Mesenchymal stem cell (in vitro differentiated cells and primary cell): ENCODE measurements around the gene ELK1.

ENCODE experiments used
- DNase-seq: peaks from one replicate; pipeline ENCODE4 v3.0.0-alpha.2; 2013
- H2AFZ ChIP-seq: one replicate; pipeline ENCODE4 v1.6.1; 2013; ENCODE audit warnings: low read depth, mild to moderate bottlenecking, control low read depth, inconsistent platforms, low read length, moderate library complexity
- H2AK5ac ChIP-seq: 2 replicates; pipeline ENCODE4 v1.6.1; 2013; ENCODE audit warnings: low read length, moderate library complexity, mild to moderate bottlenecking, inconsistent platforms; ENCODE audit not compliant: severe bottlenecking
- H2BK120ac ChIP-seq: one replicate; pipeline ENCODE4 v1.6.1; 2013; ENCODE audit warnings: low read depth, mild to moderate bottlenecking, inconsistent platforms, low read length, moderate library complexity
- H2BK12ac ChIP-seq, 2 experiments: one replicate each; pipeline ENCODE4 v1.6.1; 2013; ENCODE audit warnings: inconsistent platforms in 2 of 2, low read length in 2 of 2, mild to moderate bottlenecking in 2 of 2, moderate library complexity in 2 of 2, control low read depth in 1 of 2
- H2BK15ac ChIP-seq: one replicate; pipeline ENCODE4 v1.6.1; 2013; ENCODE audit warnings: mild to moderate bottlenecking, low read depth, inconsistent platforms; ENCODE audit not compliant: poor library complexity, severe bottlenecking
- H2BK5ac ChIP-seq: 2 replicates; pipeline ENCODE4 v1.6.1; 2013; ENCODE audit warnings: low read depth, mild to moderate bottlenecking, low read length, control low read depth, inconsistent platforms; ENCODE audit not compliant: poor library complexity, severe bottlenecking
- H3K14ac ChIP-seq, 2 experiments: one replicate each; pipeline ENCODE4 v1.6.1; 2013; ENCODE audit warnings: inconsistent platforms in 2 of 2, low read length in 2 of 2, control low read depth in 1 of 2, mild to moderate bottlenecking in 1 of 2, moderate library complexity in 1 of 2
- H3K18ac ChIP-seq, 2 experiments: one replicate each; pipeline ENCODE4 v1.6.1; 2013; ENCODE audit warnings: inconsistent platforms in 2 of 2, low read length in 2 of 2, control low read depth in 1 of 2, low read depth in 1 of 2, mild to moderate bottlenecking in 1 of 2
- H3K23ac ChIP-seq, 2 experiments: one replicate each; pipeline ENCODE4 v1.6.1; 2013; ENCODE audit warnings: inconsistent platforms in 2 of 2, low read length in 2 of 2, mild to moderate bottlenecking in 2 of 2, moderate library complexity in 2 of 2, control low read depth in 1 of 2
- H3K27ac ChIP-seq: 2 replicates; pipeline ENCODE4 v1.5.1; 2013; ENCODE audit warnings: mild to moderate bottlenecking, moderate library complexity, low read length, control low read depth, inconsistent platforms; ENCODE audit not compliant: poor library complexity, severe bottlenecking
- H3K27me3 ChIP-seq, 2 experiments: 2 replicates each; pipeline versions ENCODE4 v1.6.1 to v1.7.0; 2013; ENCODE audit warnings: low read length in 2 of 2, mild to moderate bottlenecking in 2 of 2, moderate library complexity in 2 of 2, control low read depth in 1 of 2, inconsistent platforms in 1 of 2; ENCODE audit not compliant: control insufficient read depth in 1 of 2, insufficient read depth in 1 of 2
- H3K36me3 ChIP-seq, 2 experiments: 2 replicates each; pipeline versions ENCODE4 v1.6.1 to v1.7.0; 2013; ENCODE audit warnings: low read length in 2 of 2, control low read depth in 1 of 2, inconsistent platforms in 1 of 2, low read depth in 1 of 2, mild to moderate bottlenecking in 1 of 2; ENCODE audit not compliant: insufficient read depth in 2 of 2, control insufficient read depth in 1 of 2
- H3K4ac ChIP-seq, 2 experiments: one replicate each; pipeline ENCODE4 v1.6.1; 2013; ENCODE audit warnings: inconsistent platforms in 2 of 2, low read length in 2 of 2, mild to moderate bottlenecking in 2 of 2, moderate library complexity in 2 of 2, control low read depth in 1 of 2, low read depth in 1 of 2
- H3K4me1 ChIP-seq: 2 replicates; pipeline ENCODE4 v1.6.1; 2013; ENCODE audit warnings: low read depth, low read length, control low read depth; ENCODE audit not compliant: control insufficient read depth, insufficient read depth
- H3K4me2 ChIP-seq: 2 replicates; pipeline ENCODE4 v1.6.1; 2013; ENCODE audit warnings: low read length, mild to moderate bottlenecking, inconsistent platforms; ENCODE audit not compliant: poor library complexity, severe bottlenecking
- H3K4me3 ChIP-seq, 2 experiments: 2 replicates each; pipeline versions ENCODE4 v1.5.1 to v1.7.0; 2013; ENCODE audit warnings: low read length in 2 of 2, mild to moderate bottlenecking in 2 of 2, control low read depth in 1 of 2, low read depth in 1 of 2; ENCODE audit not compliant: insufficient read depth in 1 of 2
- H3K79me1 ChIP-seq: replicated peaks from 2 replicates; pipeline ENCODE4 v1.6.1; 2013; ENCODE audit warnings: mild to moderate bottlenecking, control low read depth, low read length, inconsistent platforms; ENCODE audit not compliant: poor library complexity, severe bottlenecking
- H3K9ac ChIP-seq: 2 replicates; pipeline ENCODE4 v1.7.0; 2013; ENCODE audit warnings: mild to moderate bottlenecking, low read length, moderate library complexity
- H3K9me3 ChIP-seq: 2 replicates; pipeline ENCODE4 v1.7.0; 2013; ENCODE audit warnings: mild to moderate bottlenecking, low read length; ENCODE audit not compliant: control insufficient read depth
- H4K8ac ChIP-seq: one replicate; pipeline ENCODE4 v1.6.1; 2013; ENCODE audit warnings: inconsistent platforms, mild to moderate bottlenecking, low read length, moderate library complexity
- H4K91ac ChIP-seq: one replicate; pipeline ENCODE4 v1.6.1; 2013; ENCODE audit warnings: mild to moderate bottlenecking, low read length, inconsistent platforms
- WGBS: methylation state at CpG from one replicate; pipeline ENCODE4 v1.1.7; 2013; ENCODE audit warnings: mixed read lengths; 5-methylcytosine and 5-hydroxymethylcytosine counted together

The ELK1 gene

DNA sequence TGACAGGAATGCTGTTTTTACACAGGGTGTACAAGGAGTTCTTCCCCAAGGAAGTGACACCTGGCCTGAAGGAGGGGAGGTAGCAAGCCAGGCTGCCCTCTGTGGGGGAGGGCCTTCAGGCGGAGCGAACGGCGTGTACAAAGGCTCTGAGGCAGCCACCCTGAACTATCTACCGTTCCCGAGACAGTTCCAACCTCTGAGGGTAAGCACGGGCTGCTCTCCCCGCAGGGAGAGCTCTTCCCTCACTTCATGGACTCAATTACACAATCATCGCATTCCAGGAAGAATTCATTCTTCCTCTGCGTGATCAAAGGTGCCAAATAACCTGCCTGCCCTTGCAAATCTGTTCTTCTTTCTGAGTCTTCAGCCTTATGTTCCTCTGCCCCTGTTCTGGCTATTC lies 4.8 kb downstream of the ELK1 start:
- Histone ChIP-seq H3K27ac (no peak overlapping the region), H2AK5ac (no peak overlapping the region), H2BK12ac (no peak overlapping the region), H2AFZ (no peak overlapping the region), H3K4ac (no peak overlapping the region), H3K79me1 (peaks cover 6% of the 10 kb centered on the region), H3K14ac (no peak overlapping the region), H3K23ac (no peak overlapping the region), H4K91ac (no peak overlapping the region), H3K36me3 (peaks cover 13 to 28% of the 10 kb centered on the region in 2 experiments), H3K4me1 (peaks cover 10% of the 10 kb centered on the region), H3K9ac (no peak overlapping the region), H3K4me3 (no peak overlapping the region), H3K4me2 (no peak overlapping the region), H3K18ac (no peak overlapping the region), H3K9me3 (no peaks in the 10 kb centered on the region), H2BK120ac (no peak overlapping the region), H4K8ac (no peak overlapping the region), H2BK15ac (no peak overlapping the region), H2BK5ac (no peak overlapping the region), H3K27me3 (no peaks in the 10 kb centered on the region)
- 91% methylated on average over 10 of the region's 10 CpGs for WGBS
- no peak for DNase-seq

DNA sequence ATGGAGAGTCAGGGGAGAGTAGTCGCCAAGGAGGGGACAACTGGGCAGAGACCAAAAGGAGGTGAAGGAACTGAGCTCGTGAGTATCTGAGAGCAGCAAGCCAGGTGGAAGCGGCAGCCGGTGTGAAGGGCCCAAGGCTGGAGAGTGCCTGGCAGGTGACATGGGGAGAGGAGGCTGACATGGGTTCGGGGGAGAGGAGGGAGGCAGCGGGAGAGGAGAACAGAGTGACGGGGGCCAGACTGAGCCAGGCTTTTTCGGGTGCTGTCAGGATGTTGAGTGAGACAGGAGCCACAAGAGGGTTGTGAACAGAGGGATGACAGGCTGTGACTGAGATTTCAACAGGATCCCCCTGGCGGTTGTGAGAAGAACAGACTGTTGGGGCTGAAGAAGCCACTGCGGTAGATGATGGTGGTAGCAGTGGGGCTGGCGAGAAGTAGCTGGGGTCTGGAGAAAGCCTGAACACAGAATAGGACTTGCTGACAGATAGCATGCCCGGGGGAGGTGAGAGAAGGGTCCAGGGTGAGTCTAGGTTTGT lies 5.7 kb downstream of the ELK1 start:
- Histone ChIP-seq H3K27ac (no peak overlapping the region), H3K4me2 (no peak overlapping the region), H3K4me3 (no peak overlapping the region), H3K4me1 (peaks cover 10% of the 10 kb centered on the region), H3K14ac (no peak overlapping the region), H3K79me1 (peaks cover 8% of the 10 kb centered on the region), H2BK15ac (no peak overlapping the region), H2BK5ac (no peak overlapping the region), H2AFZ (no peak overlapping the region), H4K91ac (no peak overlapping the region), H3K4ac (no peak overlapping the region), H3K36me3 (peaks cover 17 to 37% of the 10 kb centered on the region in 2 experiments), H2AK5ac (no peak overlapping the region), H3K27me3 (no peaks in the 10 kb centered on the region), H2BK12ac (no peak overlapping the region), H3K9me3 (no peaks in the 10 kb centered on the region), H4K8ac (peak overlapping the region; percentile 54), H3K23ac (no peak overlapping the region), H2BK120ac (no peak overlapping the region), H3K9ac (no peak overlapping the region), H3K18ac (no peak overlapping the region)
- WGBS = 63% methylated on average over 12 of the region's 12 CpGs
- peak; percentile 64 for DNase-seq

DNA sequence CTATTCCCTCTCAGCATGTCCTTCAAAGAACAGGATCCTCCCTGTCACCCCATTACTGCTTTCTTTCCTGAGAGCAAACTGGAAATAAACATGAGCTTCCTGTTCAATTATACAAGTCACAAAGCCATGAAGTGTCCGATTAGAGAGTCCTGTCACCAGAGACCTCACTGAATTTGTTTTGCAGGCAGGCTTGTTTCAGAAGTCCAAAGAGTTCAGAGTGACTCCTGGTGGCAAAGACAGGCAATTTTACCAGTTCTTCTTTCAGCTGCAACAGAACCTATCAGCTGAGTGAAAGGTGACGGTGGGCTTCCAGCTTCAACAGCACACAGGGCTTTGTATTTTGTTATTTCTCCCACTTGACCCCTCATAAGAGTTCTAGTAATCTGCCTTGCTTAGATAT lies 6.4 kb downstream of the ELK1 start:
- H2BK5ac ChIP-seq = no peak overlapping the region
- H3K18ac ChIP-seq = no peak overlapping the region
- no peak overlapping the region for H3K23ac ChIP-seq
- H3K9me3 ChIP-seq = no peaks in the 10 kb centered on the region
- H3K4ac ChIP-seq = no peak overlapping the region
- H3K14ac ChIP-seq = no peak overlapping the region
- no peak overlapping the region for H3K27ac ChIP-seq
- H4K8ac ChIP-seq = no peak overlapping the region
- H3K27me3 ChIP-seq = no peaks in the 10 kb centered on the region
- no peak overlapping the region for H2AFZ ChIP-seq
- H2BK15ac ChIP-seq = no peak overlapping the region
- H3K4me3 ChIP-seq = no peak overlapping the region
- WGBS = 49% methylated on average over 2 of the region's 2 CpGs
- no peak overlapping the region for H3K4me2 ChIP-seq
- H3K4me1 ChIP-seq = peaks cover 9% of the 10 kb centered on the region
- H2BK12ac ChIP-seq = no peak overlapping the region
- H3K79me1 ChIP-seq = peaks cover 10% of the 10 kb centered on the region
- H4K91ac ChIP-seq = no peak overlapping the region
- H3K36me3 ChIP-seq = peaks cover 20 to 43% of the 10 kb centered on the region in 2 experiments
- peak; percentile 58 for DNase-seq
- H3K9ac ChIP-seq = no peak overlapping the region
- H2AK5ac ChIP-seq = no peak overlapping the region
- H2BK120ac ChIP-seq = no peak overlapping the region

DNA sequence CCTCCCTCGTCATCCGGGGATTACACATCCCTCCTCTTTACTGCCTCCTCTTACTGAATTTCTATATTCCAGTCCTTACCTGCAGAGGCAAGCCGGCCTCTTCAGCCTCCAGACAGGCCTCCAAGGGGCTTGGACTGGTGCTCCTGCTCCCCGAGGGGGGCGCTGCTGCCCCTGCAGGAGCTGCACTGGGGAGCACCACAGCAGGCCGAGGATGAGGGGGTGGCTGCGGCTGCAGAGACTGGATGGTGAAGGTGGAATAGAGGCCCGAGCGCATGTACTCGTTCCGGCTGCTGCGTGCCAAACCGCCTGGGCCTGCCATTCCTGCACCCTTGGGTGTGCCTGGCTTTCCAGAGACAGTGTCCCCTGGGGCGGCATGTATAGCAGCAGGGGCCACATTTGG lies 11.5 kb downstream of the ELK1 start:
- Histone ChIP-seq H4K91ac (no peak overlapping the region), H2AK5ac (no peak overlapping the region), H2BK12ac (no peak overlapping the region), H2BK120ac (no peak overlapping the region), H3K4me2 (no peak overlapping the region), H3K4me3 (no peak overlapping the region), H3K4ac (no peak overlapping the region), H2AFZ (no peak overlapping the region), H3K9ac (no peak overlapping the region), H3K36me3 (peaks cover 47 to 74% of the 10 kb centered on the region in 2 experiments), H3K27ac (no peak overlapping the region), H4K8ac (no peak overlapping the region), H3K18ac (no peak overlapping the region), H3K27me3 (peaks cover 0 to 6% of the 10 kb centered on the region in 2 experiments), H3K14ac (no peak overlapping the region), H3K79me1 (peaks cover 10% of the 10 kb centered on the region), H2BK5ac (no peak overlapping the region), H3K23ac (no peak overlapping the region), H3K9me3 (no peaks in the 10 kb centered on the region), H2BK15ac (no peak overlapping the region), H3K4me1 (no peaks in the 10 kb centered on the region)
- WGBS = 96% methylated on average over 14 of the region's 14 CpGs
- no peak for DNase-seq
